ENCODE data around the gene CFAP299. TPM values are rescaled to one million over a fixed set of nuclear protein-coding genes. Genes with fewer than 3 reads are reported as not detected.
A peak's percentile ranks its signal among the peaks of the same experiment; 100 is the strongest.
"Not testable (repeated sequence)": the region's sequence is repeated elsewhere in the genome, so short reads cannot be mapped to it uniquely, and the experiment has no call there.

The CFAP299 gene
- total RNA-seq, 2 donors from 2014 or later = 0.17 TPM; not detected in 1

GRCh38 chr4:80336582-80336981 lies 1.1 kb downstream of the CFAP299 start:
- Histone ChIP-seq H3K4me3 (peak overlapping the region in 1 of 2 donors; percentile 44), H3K4me1 (replicated peaks) (no peaks in the 10 kb centered on the region), H3K27ac (no peak overlapping the region), H3K27me3 (replicated peaks; ENCODE audit: insufficient read depth) (no peaks in the 10 kb centered on the region), H3K9me3 (no peaks in the 10 kb centered on the region), H3K36me3 (no peaks in the 10 kb centered on the region)
- WGBS = 24% methylated on average over 10 of the region's 10 CpGs
- intact Hi-C loops (cut with DNase I) = no loop called here
- peak in 2 of 4 experiments; percentile 15 to 17 for TF ChIP-seq CTCF (IDR thresholded peaks at IDR 0.05)
- TF ChIP-seq POLR2A (IDR thresholded peaks at IDR 0.05) = no peak
- peak; percentile 19 for DNase-seq (ENCODE audit: low spot score)

- no peak overlapping the region for H3K27ac ChIP-seq
- no peaks in the 10 kb centered on the region for H3K9me3 ChIP-seq
- TF ChIP-seq POLR2AphosphoS5 (IDR thresholded peaks at IDR 0.05) (no peak), POLR2A (IDR thresholded peaks at IDR 0.05) (no peak), CTCF (IDR thresholded peaks at IDR 0.05) (no peak)
- H3K4me1 ChIP-seq (replicated peaks) = no peaks in the 10 kb centered on the region
- no peak for DNase-seq (ENCODE audit: low spot score)
- H3K27me3 ChIP-seq (replicated peaks; ENCODE audit: insufficient read depth) = no peaks in the 10 kb centered on the region
- 69% methylated on average over 2 of the region's 2 CpGs for WGBS
- H3K36me3 ChIP-seq = no peaks in the 10 kb centered on the region
- intact Hi-C loops (cut with DNase I) = no loop called here
- no peak overlapping the region for H3K4me3 ChIP-seq
Observed at GRCh38 chr4:80340036-80340435, 4.5 kb downstream of the CFAP299 start.

GRCh38 chr4:80342684-80343083 lies 7.2 kb downstream of the CFAP299 start:
- H3K27ac ChIP-seq; H3K4me1 ChIP-seq (replicated peaks); intact Hi-C loops (cut with DNase I); H3K27me3 ChIP-seq (replicated peaks; ENCODE audit: insufficient read depth); H3K4me3 ChIP-seq; H3K36me3 ChIP-seq; DNase-seq (ENCODE audit: low spot score); H3K9me3 ChIP-seq: not testable (repeated sequence)

- H3K27ac ChIP-seq = no peak overlapping the region
- intact Hi-C loops (cut with DNase I) = no loop called here
- DNase-seq (ENCODE audit: low spot score) = no peak
- H3K9me3 ChIP-seq = no peaks in the 10 kb centered on the region
- no peaks in the 10 kb centered on the region for H3K36me3 ChIP-seq
- no peaks in the 10 kb centered on the region for H3K4me1 ChIP-seq (replicated peaks)
- H3K4me3 ChIP-seq = no peak overlapping the region
- TF ChIP-seq POLR2AphosphoS5 (IDR thresholded peaks at IDR 0.05) = no peak
- no peak for TF ChIP-seq POLR2A (IDR thresholded peaks at IDR 0.05)
- TF ChIP-seq CTCF (IDR thresholded peaks at IDR 0.05) = no peak
- no peaks in the 10 kb centered on the region for H3K27me3 ChIP-seq (replicated peaks; ENCODE audit: insufficient read depth)
Observed at GRCh38 chr4:80343887-80344286, 8.4 kb downstream of the CFAP299 start.

- DNase-seq (ENCODE audit: low spot score) = no peak
- H3K4me3 ChIP-seq = no peak overlapping the region
- no peak overlapping the region for H3K27ac ChIP-seq
- H3K27me3 ChIP-seq (replicated peaks; ENCODE audit: insufficient read depth) = peaks cover 2% of the 10 kb centered on the region
- TF ChIP-seq POLR2AphosphoS5 (IDR thresholded peaks at IDR 0.05) = no peak
- TF ChIP-seq POLR2A (IDR thresholded peaks at IDR 0.05) = no peak
- no peak for TF ChIP-seq CTCF (IDR thresholded peaks at IDR 0.05)
- intact Hi-C loops (cut with DNase I) = loop anchor here (5.0 kb wide), 1 partner anchor 682 kb away; no protein-coding TSS in a partner anchor
- WGBS = 29% methylated on average over 3 of the region's 3 CpGs
- H3K9me3 ChIP-seq = no peaks in the 10 kb centered on the region
- no peaks in the 10 kb centered on the region for H3K36me3 ChIP-seq
- no peaks in the 10 kb centered on the region for H3K4me1 ChIP-seq (replicated peaks)
Observed at GRCh38 chr4:80360084-80360483, 24.6 kb downstream of the CFAP299 start.
